ENCODE measurements around the gene AKAP17A.

GRCh38 chrX:1577845-1578244 is 13.6 kb upstream of the AKAP17A start:
- no peak for TF ChIP-seq POLR2A (IDR thresholded peaks at IDR 0.05)
- no peak for TF ChIP-seq POLR2AphosphoS5 (IDR thresholded peaks at IDR 0.05)
- no peak for TF ChIP-seq CTCF (IDR thresholded peaks at IDR 0.05)
- TF ChIP-seq EP300 (IDR thresholded peaks at IDR 0.05), result no peak
